Prostate gland (tissue), 2 donors: ENCODE results near the gene ICE2.

Experiments used
- CTCF ChIP-seq, 4 experiments: fragments of 200-600 bp in 2 of 4; fragments of 450-650 bp in 2 of 4; sonication (generic) in 2 of 4; IDR thresholded peaks; 1 replicate in 3 of 4; 2 replicates in 1 of 4; pipeline ENCODE4 v1.5.1; 2016 to 2019; ENCODE audit warnings: antibody characterized with exemption in 4 of 4, mild to moderate bottlenecking in 2 of 4, moderate library complexity in 2 of 4
- POLR2A ChIP-seq: fragments of 450-650 bp; IDR thresholded peaks from one replicate; pipeline ENCODE4 v1.6.1; 2016; ENCODE audit warnings: antibody characterized with exemption, mild to moderate bottlenecking

GRCh38 chr15:60496853-60497252, 17.9 kb upstream of the ICE2 start:
- TF ChIP-seq POLR2A: no peak
- TF ChIP-seq CTCF (IDR thresholded peaks at IDR 0.05): no peak
